ENCODE measurements around the gene CPEB1. TPM values are rescaled to one million over a fixed set of nuclear protein-coding genes. Genes with fewer than 3 reads are reported as not detected.
A peak's percentile ranks its signal among the peaks of the same experiment; 100 is the strongest.
"Not testable (repeated sequence)": the region's sequence is repeated elsewhere in the genome, so short reads cannot be mapped to it uniquely, and the experiment has no call there.

The CPEB1 gene
- total RNA-seq, 1 experiment from 2014 or later = 0.04 TPM

DNA sequence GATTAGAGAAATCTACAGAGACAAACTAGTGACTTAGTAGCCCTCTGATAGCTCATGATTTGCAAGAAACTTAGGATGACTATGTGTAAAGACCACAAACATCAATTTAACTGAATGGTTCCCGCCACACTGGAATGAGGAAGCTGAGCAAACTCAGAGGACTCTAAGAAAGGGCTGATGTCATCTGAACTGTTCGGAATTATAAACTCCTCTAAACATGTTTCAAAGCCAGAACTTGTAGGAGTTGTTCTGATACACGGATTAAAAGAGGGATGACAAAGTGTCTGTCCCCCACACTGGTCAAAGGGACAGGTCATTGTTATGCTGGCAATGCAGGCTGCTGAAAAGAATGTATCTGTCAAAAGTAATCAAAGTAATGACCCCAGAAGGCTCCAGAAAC is 141.3 kb downstream of the CPEB1 start:
- H3K36me3 ChIP-seq; DNase-seq; H3K4me3 ChIP-seq; H3K4me1 ChIP-seq; H3K9me3 ChIP-seq (replicated peaks); H3K27me3 ChIP-seq; H3K27ac ChIP-seq: not testable (repeated sequence)

DNA sequence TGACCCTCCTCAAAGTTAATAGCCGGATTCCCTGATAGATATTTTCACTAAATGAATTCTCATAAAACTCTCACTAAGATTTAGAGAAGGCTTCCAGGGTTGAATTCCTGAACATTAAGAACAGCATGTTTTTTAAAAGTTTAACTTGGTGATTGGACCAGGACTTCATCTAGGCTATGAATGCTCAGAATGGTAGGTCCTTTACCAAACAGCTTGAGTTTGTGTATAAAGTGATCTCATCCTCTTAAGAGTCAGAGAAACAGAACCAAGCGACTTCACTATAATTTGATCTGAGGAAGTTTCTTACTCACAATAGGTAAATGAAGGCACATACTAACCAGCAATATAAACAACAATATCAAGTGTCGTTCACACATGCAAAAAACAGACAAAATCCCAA is 143.1 kb downstream of the CPEB1 start:
- H3K27ac ChIP-seq; DNase-seq; H3K4me3 ChIP-seq; H3K27me3 ChIP-seq; H3K4me1 ChIP-seq; H3K36me3 ChIP-seq; H3K9me3 ChIP-seq (replicated peaks): not testable (repeated sequence)

DNA sequence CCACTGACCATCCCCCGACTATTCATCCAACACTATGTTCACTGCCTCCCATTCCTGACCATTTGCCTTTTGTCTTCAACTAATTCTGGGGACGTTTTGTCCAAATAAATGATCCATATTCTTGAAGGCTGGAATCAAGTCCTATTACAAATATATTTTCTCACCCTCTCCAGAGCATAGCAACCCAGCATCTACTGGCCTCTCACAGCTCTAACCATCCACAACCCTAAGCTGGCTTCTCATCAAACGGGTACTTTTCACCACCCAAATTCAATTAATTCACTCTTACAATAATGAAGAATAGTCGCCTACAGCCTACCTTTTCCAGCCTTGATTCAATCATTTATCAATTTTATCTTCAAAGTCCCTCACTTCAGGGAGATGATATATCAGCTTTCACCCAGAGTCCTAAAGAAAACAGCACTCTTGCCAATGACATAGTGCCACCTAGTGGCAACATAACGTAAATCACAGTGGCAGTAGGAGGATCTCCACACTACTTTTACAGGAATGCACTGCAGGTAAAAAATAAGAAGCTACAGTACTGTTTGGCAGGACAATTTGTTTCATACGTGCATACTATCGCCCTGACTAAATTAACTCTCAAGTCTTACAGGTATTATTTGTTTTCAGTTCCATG is 144.3 kb downstream of the CPEB1 start:
- H3K4me3 ChIP-seq; H3K4me1 ChIP-seq; H3K27me3 ChIP-seq; H3K9me3 ChIP-seq (replicated peaks); H3K27ac ChIP-seq; H3K36me3 ChIP-seq: not testable (repeated sequence)
- DNase-seq = peak in 1 of 2 experiments; percentile 24

DNA sequence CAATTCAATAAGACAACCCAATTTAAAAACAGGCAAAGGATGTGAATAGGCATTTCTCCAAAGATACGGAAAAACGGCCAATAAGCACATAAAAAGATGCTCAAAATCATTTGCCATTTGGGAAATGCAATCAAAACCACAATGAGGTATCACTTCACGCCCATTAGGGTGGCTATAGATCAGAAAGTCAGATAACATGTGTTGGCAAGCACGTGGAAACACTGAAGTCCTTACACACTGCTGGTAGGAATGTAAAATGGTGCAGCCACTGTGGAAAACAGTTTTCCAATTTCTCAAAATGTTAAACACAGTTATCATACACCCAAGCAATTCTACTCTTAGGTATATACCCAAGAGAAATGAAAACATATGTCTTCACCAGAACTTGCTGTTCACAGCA is 146.4 kb downstream of the CPEB1 start:
- not testable (repeated sequence) for H3K4me1 ChIP-seq; H3K27me3 ChIP-seq; H3K9me3 ChIP-seq (replicated peaks); H3K36me3 ChIP-seq; H3K27ac ChIP-seq; H3K4me3 ChIP-seq
- DNase-seq = peak; percentile 41 to 42

DNA sequence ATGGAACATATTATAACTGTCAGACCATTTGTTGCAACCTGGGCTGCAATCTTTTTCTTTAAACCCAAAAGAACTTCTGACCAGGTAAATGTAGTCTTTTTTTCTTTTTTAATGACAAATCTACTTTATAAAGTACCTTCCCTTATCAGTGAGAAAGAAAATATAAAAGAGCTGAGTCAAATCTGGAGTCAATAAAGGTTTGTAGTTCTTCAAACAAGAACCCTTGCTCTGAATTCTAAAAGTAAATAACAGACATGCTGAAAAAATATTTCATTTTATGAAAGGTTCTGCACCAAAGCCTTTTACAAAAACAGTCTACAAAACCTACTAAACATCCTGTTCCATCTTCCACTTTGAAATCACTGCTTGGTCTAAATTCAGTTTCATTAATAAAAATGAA is 149.2 kb downstream of the CPEB1 start:
- H3K27ac ChIP-seq; H3K27me3 ChIP-seq; H3K4me3 ChIP-seq; DNase-seq; H3K36me3 ChIP-seq; H3K4me1 ChIP-seq; H3K9me3 ChIP-seq (replicated peaks): not testable (repeated sequence)

Other genes with a start within 250 kb of the CPEB1 start
- gene GOLGA6L9, start 217.5 kb downstream of the CPEB1 start, total RNA-seq (2014; rRNA removed; shearing (Covaris generic)) = 4.7 and 7.3 TPM in 2 replicates
- gene RPS17, start 106.9 kb downstream of the CPEB1 start, total RNA-seq (2014; rRNA removed; shearing (Covaris generic)) = 5,360 and 5,605 TPM in 2 replicates
- not detected in 2 replicates for gene AP3B2, start 62.5 kb upstream of the CPEB1 start, total RNA-seq (2014; rRNA removed; shearing (Covaris generic))
- 0.06 TPM in 1 of 2 replicates, not detected in the other for gene FSD2, start 158.7 kb upstream of the CPEB1 start, total RNA-seq (2014; rRNA removed; shearing (Covaris generic))
- gene WHAMM, start 162.3 kb upstream of the CPEB1 start, total RNA-seq (2014; rRNA removed; shearing (Covaris generic)) = 3.4 and 5.2 TPM in 2 replicates

All from SJCRH30 (cell line).